ENCODE measurements around the gene VRK2. TPM values are rescaled to one million over a fixed set of nuclear protein-coding genes. Genes with fewer than 3 reads are reported as not detected.
"Not testable (repeated sequence)": the region's sequence is repeated elsewhere in the genome, so short reads cannot be mapped to it uniquely, and the experiment has no call there.

The VRK2 gene
- total RNA-seq, 4 donors from 2014 or later, result 18.7 to 31.4 (median 22.1) TPM

DNA sequence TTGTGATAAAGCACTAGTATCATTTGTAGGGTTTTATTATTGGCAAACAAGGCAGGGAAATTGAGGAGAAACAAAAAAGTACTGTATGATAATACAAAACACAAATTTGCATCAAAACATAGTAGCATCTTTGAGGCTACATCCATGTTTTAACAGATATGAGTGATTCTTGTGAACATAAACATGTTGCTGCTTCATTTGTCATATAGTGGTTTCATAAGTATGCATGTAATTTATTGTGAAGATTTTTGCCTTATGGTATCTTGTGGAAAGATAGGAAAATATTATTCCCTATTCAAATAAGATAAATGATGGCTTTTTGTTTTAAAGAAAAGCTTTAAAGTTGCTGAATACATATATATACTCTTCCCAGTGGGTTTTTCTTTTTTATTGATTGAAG lies 60.3 kb downstream of the VRK2 start:
- no peak for DNase-seq
- Histone ChIP-seq H3K36me3 (no peaks in the 10 kb centered on the region), H3K4me1 (no peaks in the 10 kb centered on the region), H3K4me3 (replicated peaks in 1 of 3) (no peak overlapping the region), H3K27me3 (no peaks in the 10 kb centered on the region), H3K9me3 (no peaks in the 10 kb centered on the region), H3K27ac (no peak overlapping the region)
- intact Hi-C loops (cut with DNase I), result no loop called here
- TF ChIP-seq POLR2A (IDR thresholded peaks at IDR 0.05), result no peak
- TF ChIP-seq, protein P1, sequence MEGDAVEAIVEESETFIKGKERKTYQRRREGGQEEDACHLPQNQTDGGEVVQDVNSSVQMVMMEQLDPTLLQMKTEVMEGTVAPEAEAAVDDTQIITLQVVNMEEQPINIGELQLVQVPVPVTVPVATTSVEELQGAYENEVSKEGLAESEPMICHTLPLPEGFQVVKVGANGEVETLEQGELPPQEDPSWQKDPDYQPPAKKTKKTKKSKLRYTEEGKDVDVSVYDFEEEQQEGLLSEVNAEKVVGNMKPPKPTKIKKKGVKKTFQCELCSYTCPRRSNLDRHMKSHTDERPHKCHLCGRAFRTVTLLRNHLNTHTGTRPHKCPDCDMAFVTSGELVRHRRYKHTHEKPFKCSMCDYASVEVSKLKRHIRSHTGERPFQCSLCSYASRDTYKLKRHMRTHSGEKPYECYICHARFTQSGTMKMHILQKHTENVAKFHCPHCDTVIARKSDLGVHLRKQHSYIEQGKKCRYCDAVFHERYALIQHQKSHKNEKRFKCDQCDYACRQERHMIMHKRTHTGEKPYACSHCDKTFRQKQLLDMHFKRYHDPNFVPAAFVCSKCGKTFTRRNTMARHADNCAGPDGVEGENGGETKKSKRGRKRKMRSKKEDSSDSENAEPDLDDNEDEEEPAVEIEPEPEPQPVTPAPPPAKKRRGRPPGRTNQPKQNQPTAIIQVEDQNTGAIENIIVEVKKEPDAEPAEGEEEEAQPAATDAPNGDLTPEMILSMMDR (IDR thresholded peaks at IDR 0.05), result no peak

GRCh38 chr2:58107803-58108710 lies 61.5 kb downstream of the VRK2 start:
- WGBS, 2 donors, result 87 to 91% methylated on average over 10 of the region's 10 CpGs
- no peak overlapping the region for H3K4me3 ChIP-seq (replicated peaks in 1 of 3)
- DNase-seq, result no peak
- H3K4me1 ChIP-seq, result no peaks in the 10 kb centered on the region
- intact Hi-C loops (cut with DNase I), result no loop called here
- TF ChIP-seq, protein P1 (IDR thresholded peaks at IDR 0.05), result no peak
- no peak for TF ChIP-seq POLR2A (IDR thresholded peaks at IDR 0.05)
- no peaks in the 10 kb centered on the region for H3K36me3 ChIP-seq
- H3K27ac ChIP-seq, result no peak overlapping the region
- no peaks in the 10 kb centered on the region for H3K27me3 ChIP-seq
- no peaks in the 10 kb centered on the region for H3K9me3 ChIP-seq

DNA sequence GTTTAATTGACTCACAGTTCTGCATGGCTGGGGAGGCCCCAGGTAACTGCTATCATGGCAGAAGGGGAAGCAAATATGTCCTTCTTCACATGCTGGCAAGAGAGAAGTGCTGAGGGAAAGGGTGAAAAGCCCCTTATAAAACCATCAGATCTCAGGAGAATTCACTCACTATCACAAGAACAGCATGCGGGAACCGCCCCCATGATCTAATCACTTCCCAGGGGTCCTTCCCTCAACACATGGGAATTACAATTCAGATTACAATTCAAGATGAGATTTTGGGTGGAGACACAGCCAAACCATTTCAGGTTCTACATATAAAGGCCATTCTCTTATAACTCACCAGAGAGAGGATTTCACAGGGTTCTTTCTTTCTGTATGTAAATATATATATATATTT lies 62.9 kb downstream of the VRK2 start:
- TF ChIP-seq POLR2A (IDR thresholded peaks at IDR 0.05), result no peak
- TF ChIP-seq, protein P1 (IDR thresholded peaks at IDR 0.05), result no peak
- DNase-seq, result no peak
- H3K4me1 ChIP-seq, result no peaks in the 10 kb centered on the region
- no peaks in the 10 kb centered on the region for H3K9me3 ChIP-seq
- H3K4me3 ChIP-seq (replicated peaks in 1 of 3), result no peak overlapping the region
- no peak overlapping the region for H3K27ac ChIP-seq
- intact Hi-C loops (cut with DNase I), result no loop called here
- 91 to 100% methylated on average over 2 of the region's 2 CpGs for WGBS, 2 donors
- no peaks in the 10 kb centered on the region for H3K27me3 ChIP-seq
- H3K36me3 ChIP-seq, result no peaks in the 10 kb centered on the region

DNA sequence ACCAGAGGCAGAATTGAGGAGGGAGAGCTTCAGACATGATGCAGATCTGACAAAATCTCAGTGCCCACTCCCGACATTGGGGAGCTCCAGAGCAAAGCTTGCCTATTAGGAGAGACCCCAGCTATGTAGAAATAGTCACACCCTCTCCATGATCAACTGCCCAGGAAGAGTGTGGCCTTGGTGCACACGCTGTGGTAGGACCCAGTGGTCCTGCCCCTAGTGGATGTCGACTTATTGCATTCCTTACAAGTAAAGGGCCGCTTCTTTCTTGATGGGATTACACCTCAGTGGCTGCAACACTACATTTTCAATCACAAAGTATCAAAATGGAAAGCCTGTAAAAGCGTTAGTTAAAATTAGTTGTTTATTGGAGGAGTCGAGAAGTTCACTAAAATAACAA lies 64.2 kb downstream of the VRK2 start:
- Histone ChIP-seq H3K4me3 (replicated peaks in 1 of 3) (no peak overlapping the region), H3K4me1 (no peaks in the 10 kb centered on the region), H3K36me3 (no peaks in the 10 kb centered on the region), H3K9me3 (no peaks in the 10 kb centered on the region), H3K27ac (no peak overlapping the region), H3K27me3 (no peaks in the 10 kb centered on the region)
- WGBS, 2 donors, result 96 to 99% methylated on average over 6 of the region's 6 CpGs
- DNase-seq, result no peak
- intact Hi-C loops (cut with DNase I), result no loop called here
- no peak for TF ChIP-seq POLR2A (IDR thresholded peaks at IDR 0.05)
- TF ChIP-seq, protein P1 (IDR thresholded peaks at IDR 0.05), result no peak

- intact Hi-C loops (cut with DNase I); H3K9me3 ChIP-seq; DNase-seq; H3K27ac ChIP-seq; H3K4me3 ChIP-seq (replicated peaks in 1 of 3); H3K27me3 ChIP-seq; H3K4me1 ChIP-seq; H3K36me3 ChIP-seq: not testable (repeated sequence)
- WGBS, 2 donors, result 93 to 96% methylated on average over 9 of the region's 9 CpGs
These were observed 67.0 kb downstream of the VRK2 start for GRCh38 chr2:58113563-58113962.
